HG02870 (cell line): ENCODE data around the gene NFIB.

Experiments used
- ATAC-seq: cut with Tn5 transposase; IDR thresholded peaks from one replicate; pipeline ENCODE4 v1.9.1; 2021; ENCODE audit warnings: mild to moderate bottlenecking, moderate library complexity; ENCODE audit not compliant: unreplicated experiment

NFIB gene

GRCh38 chr9:14192556-14192955, 121.4 kb downstream of the NFIB start:
- ATAC-seq = no peak

- ATAC-seq = no peak
Measured at GRCh38 chr9:14191512-14191911, 122.4 kb downstream of the NFIB start.

GRCh38 chr9:14190240-14190639, 123.7 kb downstream of the NFIB start:
- no peak for ATAC-seq

DNA sequence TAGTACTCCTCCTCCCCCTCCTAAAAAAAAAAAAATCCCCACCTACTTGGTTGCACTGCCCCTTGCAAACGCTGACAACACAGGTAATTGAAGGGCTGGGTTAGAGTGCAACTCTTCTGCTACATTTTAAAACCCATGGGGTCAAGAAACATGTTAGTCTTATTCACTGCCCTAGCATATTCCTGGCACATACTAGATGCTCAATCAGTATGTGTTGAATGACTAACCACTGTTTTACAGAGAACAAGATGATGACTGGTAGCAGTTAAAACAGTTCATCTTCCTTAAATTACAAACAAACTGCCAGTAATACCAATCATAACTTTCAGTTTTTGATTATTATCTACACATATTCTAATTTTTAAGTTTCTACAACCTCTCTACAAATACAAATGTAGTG, 124.4 kb downstream of the NFIB start:
- ATAC-seq = no peak

DNA sequence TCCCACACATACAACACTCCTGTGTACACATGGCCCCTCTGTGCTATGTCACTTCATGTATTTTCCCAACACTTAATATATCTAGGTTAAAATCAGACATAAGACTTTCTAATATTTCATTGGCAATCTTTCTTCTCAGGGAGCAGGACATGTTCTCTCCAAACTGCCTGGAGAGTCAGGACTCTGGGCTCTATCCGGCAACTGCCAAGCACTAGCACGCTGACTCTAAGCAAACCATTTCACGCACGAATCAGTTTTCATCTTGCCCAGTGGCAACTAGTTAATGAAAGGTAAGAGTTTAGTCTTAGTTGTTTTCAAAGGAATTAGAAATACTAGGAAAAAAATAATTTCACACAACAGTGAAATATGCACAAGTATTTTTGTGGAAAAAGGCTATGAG, 124.8 kb downstream of the NFIB start:
- ATAC-seq = no peak

DNA sequence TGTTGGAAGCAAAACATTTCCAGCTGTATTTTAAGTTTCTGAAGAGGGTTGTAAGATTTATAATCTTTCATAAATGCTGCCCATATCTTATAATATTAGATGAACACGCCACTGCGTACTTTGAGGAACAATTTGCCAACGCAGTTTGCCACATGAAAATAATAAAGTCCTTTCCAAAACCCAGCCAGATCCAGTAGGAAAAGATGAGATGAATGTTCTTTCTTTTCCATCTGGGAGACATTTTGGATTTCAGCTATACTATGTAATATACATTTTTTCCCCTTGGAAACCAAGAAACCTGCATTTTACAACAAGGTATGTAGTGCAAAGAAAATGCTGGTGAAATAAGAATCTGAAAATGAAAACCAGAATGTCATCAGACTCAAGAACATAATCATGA, 125.4 kb downstream of the NFIB start:
- no peak for ATAC-seq

DNA sequence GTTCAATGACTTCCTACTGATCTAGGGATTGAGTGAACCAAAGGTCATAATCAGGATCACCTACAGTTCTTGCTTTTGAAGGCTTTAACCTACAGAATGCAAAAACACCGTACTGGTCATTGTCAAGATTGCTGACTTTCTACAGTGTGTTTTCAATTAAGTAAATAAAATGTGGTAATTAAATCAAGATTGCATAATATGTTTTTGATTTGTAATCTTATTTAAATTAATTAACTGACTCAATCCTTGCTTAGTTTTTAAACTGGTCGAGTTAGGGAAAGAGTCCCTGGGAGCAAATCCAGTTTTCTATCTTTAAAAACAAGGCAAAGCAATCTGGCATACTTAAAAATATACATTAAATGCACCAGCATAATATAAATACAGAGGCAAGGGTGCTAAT, 125.9 kb downstream of the NFIB start:
- no peak for ATAC-seq

GRCh38 chr9:14186096-14186495, 127.8 kb downstream of the NFIB start:
- ATAC-seq = no peak

DNA sequence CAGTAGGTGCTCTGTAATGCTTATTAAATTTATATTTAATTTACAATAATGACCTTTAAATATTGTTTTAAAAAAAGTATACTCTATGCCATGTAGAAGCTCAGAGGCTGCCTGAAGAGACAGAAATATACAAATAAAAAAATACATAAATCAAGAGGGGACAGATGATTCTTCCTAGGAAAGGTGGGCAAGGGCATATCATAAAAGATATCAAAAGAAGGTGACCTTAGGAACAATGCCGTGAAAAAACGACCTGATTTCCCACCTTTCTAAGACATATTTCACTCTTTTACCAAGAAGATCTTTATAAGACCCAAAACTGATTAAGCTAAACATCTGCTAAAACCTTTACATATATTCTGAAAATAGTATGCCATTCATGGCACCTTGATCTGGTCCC, 128.9 kb downstream of the NFIB start:
- ATAC-seq = no peak

GRCh38 chr9:14183001-14183400, 130.9 kb downstream of the NFIB start:
- ATAC-seq = no peak

GRCh38 chr9:14180960-14181537, 132.9 kb downstream of the NFIB start:
- no peak for ATAC-seq

GRCh38 chr9:14180093-14180959, 133.6 kb downstream of the NFIB start:
- ATAC-seq = no peak

DNA sequence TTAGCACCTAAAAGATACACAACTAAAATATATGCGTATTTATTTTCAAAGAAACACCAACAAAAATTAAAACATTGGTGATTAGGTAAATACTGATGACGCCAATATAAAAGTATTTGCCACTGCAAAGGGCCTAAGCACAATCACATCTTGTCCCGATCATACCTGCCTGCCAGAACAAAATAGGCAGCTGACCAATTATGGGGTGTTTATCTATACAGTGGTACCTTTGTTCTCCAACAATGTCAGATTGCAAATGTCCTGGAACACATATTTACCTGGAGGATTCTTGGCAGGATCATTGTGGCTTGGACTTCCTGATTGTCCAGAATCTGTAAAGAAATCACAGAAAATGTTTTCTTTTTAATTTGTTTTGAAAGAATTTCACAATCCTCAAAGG, 134.5 kb downstream of the NFIB start:
- ATAC-seq = no peak

DNA sequence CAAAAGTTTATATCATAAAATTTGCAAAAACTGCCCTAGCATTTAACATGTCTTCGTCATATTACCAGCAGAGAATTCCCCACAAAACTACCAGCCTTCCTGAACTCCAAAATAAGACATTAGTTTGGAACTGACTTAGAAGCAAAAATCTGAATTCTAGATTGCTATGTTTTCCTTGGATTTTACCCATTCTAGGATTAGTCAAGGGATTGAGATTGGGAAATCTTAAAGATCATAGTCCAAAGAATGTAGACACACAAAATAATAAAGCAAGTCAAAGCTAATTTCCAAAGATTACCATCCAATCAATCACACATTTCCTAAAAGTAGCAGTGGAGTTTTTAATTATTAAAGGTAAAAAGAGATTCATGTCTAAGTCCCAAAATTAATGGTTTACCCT, 138.2 kb downstream of the NFIB start:
- no peak for ATAC-seq

- no peak for ATAC-seq
Measured at GRCh38 chr9:14173713-14174112, 140.2 kb downstream of the NFIB start.

- ATAC-seq = peak; percentile 92
Measured at GRCh38 chr9:14170973-14171596, 142.9 kb downstream of the NFIB start.

DNA sequence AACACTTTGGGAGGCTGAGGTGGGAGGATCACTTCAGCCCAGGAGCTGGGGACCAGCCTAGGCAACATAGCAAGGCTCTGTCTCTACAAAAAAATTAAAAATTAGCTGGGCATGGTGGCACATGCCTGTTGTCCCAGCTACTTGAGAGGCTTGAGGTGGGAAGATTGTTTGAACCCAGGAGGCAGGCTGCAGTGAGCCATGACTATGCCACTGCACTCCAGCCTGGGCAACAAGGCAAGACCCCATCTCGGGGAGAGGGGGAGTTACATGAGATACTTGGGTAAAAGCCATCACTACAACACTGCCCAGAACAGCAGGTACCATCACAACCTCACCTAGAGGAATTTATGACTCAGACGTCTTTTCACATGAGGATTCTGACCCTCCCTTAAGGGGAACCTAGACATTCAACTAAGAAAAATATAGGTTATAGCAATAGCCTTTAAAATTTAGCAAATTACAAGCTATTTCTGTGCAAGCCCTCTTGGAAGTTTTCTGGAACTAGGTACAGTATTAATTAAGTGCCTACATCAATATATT, 143.5 kb downstream of the NFIB start:
- no peak for ATAC-seq

- ATAC-seq = no peak
Measured at GRCh38 chr9:14168381-14168780, 145.6 kb downstream of the NFIB start.

DNA sequence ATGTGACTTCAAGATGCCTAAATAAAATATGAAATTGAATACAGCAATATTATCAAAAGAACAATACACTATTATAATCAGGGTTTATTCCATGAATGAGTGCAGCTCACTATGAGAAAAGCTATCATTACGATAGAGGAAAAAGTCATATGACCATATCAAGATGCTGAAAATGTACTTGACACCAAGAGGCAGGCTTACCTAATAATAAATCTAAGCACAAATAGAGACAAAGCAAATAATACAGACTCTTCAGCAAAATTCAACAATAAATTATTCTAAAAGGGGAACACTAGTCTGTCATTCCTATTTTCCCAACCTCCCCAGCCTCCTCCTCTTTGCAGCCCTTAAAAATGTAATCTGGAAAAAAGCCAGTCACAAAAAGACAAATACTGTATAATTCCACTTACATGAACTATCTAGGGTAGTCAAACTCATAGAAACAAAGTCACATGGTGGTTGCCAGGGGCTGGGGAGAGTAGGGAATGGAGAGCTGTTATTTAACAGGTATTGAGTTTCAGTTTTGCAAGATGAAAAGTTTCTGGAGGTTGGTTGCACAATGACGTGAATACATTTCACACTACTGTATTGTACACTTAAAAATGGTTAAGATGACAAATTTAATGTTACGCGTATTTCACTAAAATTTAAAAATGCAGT, 148.4 kb downstream of the NFIB start:
- ATAC-seq = no peak

GRCh38 chr9:14164908-14165307, 149.0 kb downstream of the NFIB start:
- no peak for ATAC-seq

- no peak for ATAC-seq
Measured at GRCh38 chr9:14159440-14160216, 154.3 kb downstream of the NFIB start.
